Endothelial cell of umbilical vein (primary cell): ENCODE data around the gene EIF2D. TPM values are rescaled to one million over a fixed set of nuclear protein-coding genes. Genes with fewer than 3 reads are reported as not detected.

Source experiments
- BruUV-seq: library from RNA; stranded (reverse); fragments of 400-500 nt; replicated peaks from 2 replicates; lab custom pipeline; 2021; lab: Mats Ljungman, UMichigan
- CTCF ChIA-PET: fragments of 300-600, 350-600 bp; sonication (Branson Sonifier 250); formaldehyde crosslinking; loops from one replicate; lab custom pipeline; 2021; ENCODE audit warnings: antibody characterized with exemption, inconsistent platforms; lab: Charles Lee
- POLR2A ChIA-PET: fragments of 300-600, 350-600 bp; sonication (Branson Sonifier 250); formaldehyde crosslinking; loops from one replicate; lab custom pipeline; 2021; ENCODE audit warnings: antibody characterized with exemption, inconsistent platforms; lab: Charles Lee
- DNase-seq: peaks from one replicate; pipeline ENCODE4 v3.0.0-alpha.2; 2011; ENCODE audit warnings: low read depth, low spot score
- FAIRE-seq: peaks from 2 replicates; lab custom pipeline; 2011; peaks lifted over from hg19 to GRCh38; lab: Jason Lieb, UNC
- H2AFZ ChIP-seq: 2 replicates; pipeline ENCODE4 v1.6.0; 2012; ENCODE audit warnings: low read depth, low read length, control low read depth, inconsistent platforms
- H3K27ac ChIP-seq: 2 replicates; pipeline ENCODE4 v1.5.1; 2011; ENCODE audit warnings: low read depth, mild to moderate bottlenecking, control low read depth, low read length, moderate library complexity; ENCODE audit not compliant: insufficient read depth
- H3K27me3 ChIP-seq, 2 experiments: 2 replicates each; pipeline versions ENCODE4 v1.6.0 to v1.6.1; 2011; ENCODE audit warnings: low read length in 2 of 2, mixed read lengths in 1 of 2; ENCODE audit not compliant: control insufficient read depth in 2 of 2, insufficient read depth in 2 of 2
- H3K36me3 ChIP-seq, 2 experiments: 2 replicates in 1 of 2; 3 replicates in 1 of 2; pipeline ENCODE4 v1.5.1; 2011; ENCODE audit warnings: low read length in 2 of 2, mild to moderate bottlenecking in 1 of 2, moderate library complexity in 1 of 2; ENCODE audit not compliant: control insufficient read depth in 2 of 2, insufficient read depth in 2 of 2; ENCODE audit errors: extremely low read depth in 1 of 2
- H3K4me1 ChIP-seq: 3 replicates; pipeline ENCODE4 v1.5.1; 2011; ENCODE audit warnings: mild to moderate bottlenecking, low read length; ENCODE audit not compliant: control insufficient read depth, insufficient read depth; ENCODE audit errors: extremely low read depth
- H3K4me2 ChIP-seq: 2 replicates; pipeline ENCODE4 v1.6.1; 2011; ENCODE audit warnings: low read length, control low read depth, mixed read lengths; ENCODE audit not compliant: insufficient read depth
- H3K4me3 ChIP-seq, 3 experiments: fragments of 200-600 bp in 1 of 3; sonication (generic), shearing (Covaris generic) in 1 of 3; replicated peaks in 1 of 3; 2 replicates each; pipeline ENCODE4 v1.5.1; 2011 to 2016; ENCODE audit warnings: control low read depth in 3 of 3, low read length in 3 of 3, mild to moderate bottlenecking in 2 of 3, inconsistent platforms in 1 of 3, low read depth in 1 of 3, moderate library complexity in 1 of 3; ENCODE audit not compliant: insufficient read depth in 1 of 3
- H3K79me2 ChIP-seq: 2 replicates; pipeline ENCODE4 v1.6.0; 2012; ENCODE audit warnings: low read length, inconsistent platforms; ENCODE audit not compliant: control insufficient read depth, insufficient read depth
- H3K9ac ChIP-seq: replicated peaks from 2 replicates; pipeline ENCODE3; 2011; ENCODE audit warnings: low read length, control low read depth; ENCODE audit not compliant: insufficient read depth; ENCODE audit errors: extremely low read depth
- H3K9me1 ChIP-seq: replicated peaks from 3 replicates; pipeline ENCODE4 v1.6.0; 2011; ENCODE audit warnings: mild to moderate bottlenecking, low read length; ENCODE audit not compliant: control insufficient read depth, insufficient read depth; ENCODE audit errors: extremely low read depth
- H3K9me3 ChIP-seq: replicated peaks from 2 replicates; pipeline ENCODE4 v1.5.1; 2012; ENCODE audit warnings: low read length, inconsistent platforms; ENCODE audit not compliant: control insufficient read depth, insufficient read depth
- H4K20me1 ChIP-seq: replicated peaks from 2 replicates; pipeline ENCODE3; 2011; ENCODE audit warnings: mild to moderate bottlenecking, low read length; ENCODE audit not compliant: control insufficient read depth, insufficient read depth; ENCODE audit errors: extremely low read depth
- EZH2 ChIP-seq: IDR thresholded peaks from 2 replicates; pipeline ENCODE4 v1.6.1; 2012; ENCODE audit warnings: borderline replicate concordance, low read depth, mild to moderate bottlenecking, moderate library complexity, low read length, inconsistent platforms; ENCODE audit not compliant: severe bottlenecking
- GATA2 ChIP-seq: IDR thresholded peaks from 2 replicates; pipeline ENCODE4 v1.7.0; 2011; ENCODE audit warnings: low read depth, mild to moderate bottlenecking, moderate library complexity, mixed read lengths, low read length; ENCODE audit not compliant: insufficient read length, insufficient read depth
- JUN ChIP-seq: IDR thresholded peaks from 2 replicates; pipeline ENCODE4 v1.6.1; 2011; ENCODE audit warnings: borderline replicate concordance, low read depth; ENCODE audit not compliant: insufficient read length, insufficient read depth
- POLR2A ChIP-seq: IDR thresholded peaks from 2 replicates; pipeline ENCODE4 v1.6.1; 2012; ENCODE audit warnings: low read depth, mild to moderate bottlenecking, control low read depth, low read length
- dilution Hi-C: fragments of 300-500 bp; cut with MboI; formaldehyde crosslinking; loops from one replicate; pipeline ENCODE4 v1.15.0; 2019; ENCODE audit warnings: low sequenced_read_pairs; ENCODE audit not compliant: extremely low pct_ligation_motif_present
- intact Hi-C: fragments of 100-400 bp; cut with micrococcal nuclease; formaldehyde crosslinking; loops from one replicate; pipeline ENCODE4 v1.10.0; 2022
- polyA plus RNA-seq, 4 experiments: library from polyadenylated mRNA; depleted of rRNA in 3 of 4; stranded (reverse) in 3 of 4; unstranded in 1 of 4; fragments of >200 nt; gene quantifications; 2 replicates each; pipeline versions ENCODE4 v1.2.1 to v1.2.3, GENCODE V29; 2011 to 2012; ENCODE audit warnings: missing spikeins in 1 of 4
- total RNA-seq: library from RNA; stranded (reverse); gene quantifications from 2 replicates; pipeline ENCODE4 v1.2.3, GENCODE V29; 2021

Gene EIF2D
- total and polyA plus RNA-seq, 2 donors (not counting 3 experiments of a cell fraction or from before 2014, with no cell fraction given): 48.0 to 54.1 TPM

DNA sequence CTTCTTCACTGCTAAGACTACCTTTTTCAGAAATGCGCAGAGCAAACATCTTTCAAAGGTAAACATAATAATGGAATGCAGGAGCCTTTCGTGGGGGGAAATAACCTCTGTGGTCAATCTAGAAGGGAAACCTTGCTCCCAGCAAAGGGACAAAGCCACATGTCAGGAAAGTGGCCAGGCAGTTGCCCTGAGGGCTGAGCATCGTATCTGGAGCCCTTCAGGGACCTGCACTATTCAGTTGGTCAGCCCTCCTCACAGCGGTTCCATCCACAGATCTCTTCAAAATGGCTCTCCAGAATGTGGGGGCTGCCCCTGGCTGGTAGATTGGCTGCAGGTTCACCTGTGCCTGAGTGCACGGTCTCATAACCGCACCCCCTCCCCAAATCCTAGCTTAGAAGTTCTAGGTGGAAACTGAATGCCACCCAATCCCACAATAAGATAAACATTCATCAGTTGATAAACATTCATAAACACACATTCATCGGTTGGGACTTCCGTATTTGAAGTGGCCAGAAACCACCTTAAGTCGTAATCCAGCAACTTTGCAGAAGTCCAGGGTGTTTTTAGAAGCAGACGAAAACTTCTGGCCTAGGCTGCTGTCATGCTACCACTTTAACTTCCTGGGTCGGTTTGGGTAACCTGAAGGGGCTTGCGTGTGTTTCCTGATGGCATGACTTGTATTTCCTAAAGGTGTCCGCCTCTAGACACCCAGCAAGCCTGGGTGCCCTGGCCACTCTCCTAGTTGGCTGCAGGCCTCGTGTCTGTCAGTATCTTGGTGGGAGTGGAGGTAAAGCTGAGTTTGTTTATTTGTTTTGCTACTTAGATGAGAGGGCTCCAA, 54.4 kb downstream of the EIF2D start:
- H3K9me1 ChIP-seq: no peaks in the 10 kb centered on the region
- peak overlapping the region; percentile 36 to 53 (median 36) for H3K4me3 ChIP-seq
- CTCF ChIA-PET: interaction anchor here (1.1 to 1.6 kb wide), 2 partner anchors 12 to 25 kb away, joined by 4 read pairs; no protein-coding TSS in a partner anchor
- peaks cover 27 to 29% of the 10 kb centered on the region in 2 experiments for H3K27me3 ChIP-seq
- no peak for TF ChIP-seq JUN
- no peak overlapping the region for H3K27ac ChIP-seq
- H3K36me3 ChIP-seq: no peaks in the 10 kb centered on the region
- no peaks in the 10 kb centered on the region for H3K9me3 ChIP-seq
- peak overlapping the region; percentile 41 for H3K4me2 ChIP-seq
- FAIRE-seq: peak; percentile 18
- no peaks in the 10 kb centered on the region for H3K79me2 ChIP-seq
- dilution Hi-C loops (no loop called here), intact Hi-C loops (loop anchor here (1.0 to 2.0 kb wide), 2 partner anchors 19 to 25 kb away; no protein-coding TSS in a partner anchor)
- BruUV-seq: no TSS peak
- POLR2A ChIA-PET: no interaction called here
- no peaks in the 10 kb centered on the region for H4K20me1 ChIP-seq
- DNase-seq: no peak
- H2AFZ ChIP-seq: peak overlapping the region; percentile 70
- H3K4me1 ChIP-seq: peaks cover 6% of the 10 kb centered on the region
- H3K9ac ChIP-seq: no peak overlapping the region

DNA sequence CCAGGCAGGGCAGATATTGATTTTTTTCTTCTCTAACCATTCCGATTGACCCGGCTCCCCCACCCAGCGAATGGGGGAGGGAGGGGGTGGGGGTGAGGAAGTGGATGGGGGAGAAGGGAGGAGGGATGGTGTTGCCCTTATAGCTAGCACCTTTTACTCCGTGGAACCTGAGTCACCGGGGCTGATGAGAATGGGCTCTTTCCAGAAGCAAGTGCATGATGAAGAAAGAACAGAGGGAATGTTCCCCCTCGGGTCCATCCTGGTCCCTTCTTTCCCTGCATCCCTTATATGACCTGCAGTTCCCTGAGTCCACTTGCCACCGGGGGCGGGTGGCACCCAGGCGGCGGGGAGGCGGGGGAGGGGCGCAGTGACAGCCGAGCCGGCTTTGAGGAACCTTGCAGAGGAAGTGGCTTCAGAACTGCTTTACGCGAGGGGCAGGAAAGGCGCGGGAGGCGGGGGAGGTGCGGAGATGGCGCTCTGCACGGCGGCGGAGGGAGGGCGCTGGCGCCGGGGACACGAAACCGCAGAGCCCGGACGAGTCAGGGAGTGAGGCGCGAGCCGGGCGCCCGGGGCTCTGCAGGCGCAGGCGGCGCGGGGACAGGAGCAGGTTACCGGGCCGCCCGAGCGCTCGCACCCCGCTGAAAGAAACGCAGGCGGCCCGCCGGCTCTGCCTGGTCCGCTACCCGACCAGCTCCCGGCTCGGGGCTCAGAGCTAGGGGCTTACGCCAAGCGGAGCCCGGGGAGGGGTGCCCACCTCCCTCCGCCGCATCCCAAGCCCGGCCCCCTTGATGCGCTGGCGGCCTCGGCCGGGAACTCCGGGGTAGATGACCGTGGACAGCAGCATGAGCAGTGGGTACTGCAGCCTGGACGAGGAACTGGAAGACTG, 55.3 kb downstream of the EIF2D start:
- ChIA-PET CTCF (interaction anchor here (1.6 to 4.9 kb wide), 4 partner anchors 12 to 28 kb away, joined by 4 to 57 read pairs (median 8); no protein-coding TSS in a partner anchor), POLR2A (no interaction called here)
- Histone ChIP-seq H3K79me2 (no peaks in the 10 kb centered on the region), H3K27ac (no peak overlapping the region), H3K4me2 (peak overlapping the region; percentile 41), H3K9me3 (no peaks in the 10 kb centered on the region), H4K20me1 (no peaks in the 10 kb centered on the region), H2AFZ (peak overlapping the region; percentile 70), H3K36me3 (no peaks in the 10 kb centered on the region), H3K4me3 (peak overlapping the region; percentile 36 to 53 (median 36)), H3K9ac (no peak overlapping the region), H3K27me3 (peaks cover 30 to 33% of the 10 kb centered on the region in 2 experiments), H3K9me1 (no peaks in the 10 kb centered on the region), H3K4me1 (peaks cover 6% of the 10 kb centered on the region)
- dilution Hi-C loops: no loop called here
- peak; percentile 41 for DNase-seq
- no TSS peak for BruUV-seq
- peak; percentile 72 for FAIRE-seq
- TF ChIP-seq GATA2: no peak
- TF ChIP-seq POLR2A: no peak
- peak; percentile 21 for TF ChIP-seq EZH2
- intact Hi-C loops: loop anchor here (1.0 to 2.0 kb wide), 2 partner anchors 20 to 26 kb away; no protein-coding TSS in a partner anchor
